Thyroid gland (tissue), 4 donors: ENCODE measurements around the gene UBE2R2. TPM values are rescaled to one million over a fixed set of nuclear protein-coding genes. Genes with fewer than 3 reads are reported as not detected.
A peak's percentile ranks its signal among the peaks of the same experiment; 100 is the strongest.
"Not testable (repeated sequence)": the region's sequence is repeated elsewhere in the genome, so short reads cannot be mapped to it uniquely, and the experiment has no call there.

Experiments
- DNase-seq, 2 donors: peaks; one replicate each; pipeline ENCODE4 v3.0.0-alpha.2; 2019
- H3K27ac ChIP-seq, 3 donors: fragments of 200-600 bp; sonication (generic); 1 replicate in 2 of 3; 2 replicates in 1 of 3; pipeline ENCODE4 v1.5.1; 2016 to 2019; ENCODE audit warnings: mild to moderate bottlenecking in 1 of 3, moderate library complexity in 1 of 3
- H3K27me3 ChIP-seq: fragments of 200-600 bp; sonication (generic); one replicate; pipeline ENCODE4 v1.5.1; 2019
- H3K36me3 ChIP-seq, 2 donors: fragments of 200-600 bp; sonication (generic); one replicate each; pipeline ENCODE4 v1.5.1; 2016 to 2019
- H3K4me1 ChIP-seq, 2 donors: fragments of 200-600 bp; sonication (generic); one replicate each; pipeline ENCODE4 v1.5.1; 2017 to 2019
- H3K4me3 ChIP-seq, 3 donors: fragments of 200-600 bp; sonication (generic); replicated peaks in 1 of 3; 1 replicate in 2 of 3; 2 replicates in 1 of 3; pipeline ENCODE4 v1.5.1; 2016; ENCODE audit warnings: mild to moderate bottlenecking in 1 of 3
- H3K9me3 ChIP-seq: fragments of 200-600 bp; sonication (generic); one replicate; pipeline ENCODE4 v1.5.1; 2017
- POLR2A ChIP-seq, 2 donors: fragments of 450-650 bp; IDR thresholded peaks; one replicate each; pipeline ENCODE4 v1.6.1; 2017; ENCODE audit warnings: antibody characterized with exemption in 2 of 2, mild to moderate bottlenecking in 2 of 2, moderate library complexity in 1 of 2
- WGBS, 2 donors: methylation state at CpG; one replicate each; pipeline ENCODE4 v1.1.5; 2017; 5-methylcytosine and 5-hydroxymethylcytosine counted together
- intact Hi-C: fragments of 100-400 bp; cut with DNase I; formaldehyde crosslinking; loops from one replicate; pipeline ENCODE4 v1.15.1; 2023
- total RNA-seq, 4 donors: library from RNA; depleted of rRNA; stranded (reverse); fragments of >200 nt; gene quantifications; one replicate each; pipeline ENCODE4 v1.2.3, GENCODE V29; 2016
- TF ChIP-seq, protein P1 (sequence below), 6 experiments: fragments of 200-600 bp in 3 of 6; fragments of 450-650 bp in 3 of 6; sonication (generic) in 3 of 6; IDR thresholded peaks; one replicate each; pipeline ENCODE4 v1.5.1; 2016 to 2019; ENCODE audit warnings: antibody characterized with exemption in 6 of 6, mild to moderate bottlenecking in 2 of 6, inconsistent platforms in 1 of 6, moderate library complexity in 1 of 6

The UBE2R2 gene
- total RNA-seq, 4 donors from 2014 or later: 22.8 to 31.4 (median 25.8) TPM

DNA sequence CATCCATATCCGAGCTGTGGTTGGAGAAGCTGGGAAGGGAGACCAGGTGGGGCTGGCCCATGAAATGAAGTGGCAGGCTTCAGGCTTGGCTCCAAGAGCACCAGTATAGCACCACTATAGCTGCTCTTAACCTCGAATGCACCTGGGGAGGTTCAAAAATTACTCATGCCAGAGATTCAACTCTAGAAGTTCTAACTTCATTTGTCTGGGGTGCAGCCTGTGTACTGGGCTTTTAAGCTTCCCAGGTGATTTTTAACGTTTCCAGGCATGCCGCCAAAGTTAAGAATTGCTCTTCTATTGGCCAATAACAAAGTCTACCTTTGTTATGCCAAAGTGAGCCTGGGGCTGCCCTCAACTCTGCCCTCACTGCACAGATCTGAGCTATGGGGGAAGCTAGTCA is 21.1 kb upstream of the UBE2R2 start:
- WGBS, 2 donors: 33 to 38% methylated on average over 4 of the region's 4 CpGs
- Histone ChIP-seq H3K4me1 (peaks cover 0 to 21% of the 10 kb centered on the region in 2 donors), H3K27ac (peak overlapping the region in 2 of 3 donors; percentile 16 to 48), H3K36me3 (no peaks in the 10 kb centered on the region), H3K9me3 (no peaks in the 10 kb centered on the region), H3K4me3 (no peak overlapping the region), H3K27me3 (no peaks in the 10 kb centered on the region)
- intact Hi-C loops: no loop called here
- TF ChIP-seq, protein P1, sequence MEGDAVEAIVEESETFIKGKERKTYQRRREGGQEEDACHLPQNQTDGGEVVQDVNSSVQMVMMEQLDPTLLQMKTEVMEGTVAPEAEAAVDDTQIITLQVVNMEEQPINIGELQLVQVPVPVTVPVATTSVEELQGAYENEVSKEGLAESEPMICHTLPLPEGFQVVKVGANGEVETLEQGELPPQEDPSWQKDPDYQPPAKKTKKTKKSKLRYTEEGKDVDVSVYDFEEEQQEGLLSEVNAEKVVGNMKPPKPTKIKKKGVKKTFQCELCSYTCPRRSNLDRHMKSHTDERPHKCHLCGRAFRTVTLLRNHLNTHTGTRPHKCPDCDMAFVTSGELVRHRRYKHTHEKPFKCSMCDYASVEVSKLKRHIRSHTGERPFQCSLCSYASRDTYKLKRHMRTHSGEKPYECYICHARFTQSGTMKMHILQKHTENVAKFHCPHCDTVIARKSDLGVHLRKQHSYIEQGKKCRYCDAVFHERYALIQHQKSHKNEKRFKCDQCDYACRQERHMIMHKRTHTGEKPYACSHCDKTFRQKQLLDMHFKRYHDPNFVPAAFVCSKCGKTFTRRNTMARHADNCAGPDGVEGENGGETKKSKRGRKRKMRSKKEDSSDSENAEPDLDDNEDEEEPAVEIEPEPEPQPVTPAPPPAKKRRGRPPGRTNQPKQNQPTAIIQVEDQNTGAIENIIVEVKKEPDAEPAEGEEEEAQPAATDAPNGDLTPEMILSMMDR (IDR thresholded peaks at IDR 0.05): no peak
- no peak for TF ChIP-seq POLR2A (IDR thresholded peaks at IDR 0.05)
- peak; percentile 78 to 83 for DNase-seq

DNA sequence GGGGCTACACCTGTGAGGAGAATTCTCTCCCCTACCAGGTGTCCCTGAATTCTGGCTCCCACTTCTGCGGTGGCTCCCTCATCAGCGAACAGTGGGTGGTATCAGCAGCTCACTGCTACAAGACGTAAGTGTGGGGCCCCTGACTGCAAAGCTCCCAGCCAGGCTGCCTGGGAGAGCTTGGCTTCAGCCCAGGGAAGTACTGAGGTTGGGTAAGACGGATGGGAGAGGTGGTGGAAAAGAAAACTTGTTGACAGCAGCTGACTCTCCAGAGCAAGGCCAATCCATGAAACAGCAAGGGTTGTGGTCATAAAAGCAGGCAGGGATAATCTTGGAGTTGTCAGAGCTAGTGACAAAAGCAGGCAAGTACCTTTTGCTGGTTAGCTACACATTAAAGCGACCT is 20.3 kb upstream of the UBE2R2 start:
- H3K27ac ChIP-seq, intact Hi-C loops, H3K9me3 ChIP-seq, H3K27me3 ChIP-seq, H3K4me3 ChIP-seq, H3K36me3 ChIP-seq: not testable (repeated sequence)
- peak in 1 of 2 donors; percentile 35 for DNase-seq
- WGBS, 2 donors: 59 to 60% methylated on average over 5 of the region's 5 CpGs
- H3K4me1 ChIP-seq: peaks cover 0 to 22% of the 10 kb centered on the region in 2 donors

DNA sequence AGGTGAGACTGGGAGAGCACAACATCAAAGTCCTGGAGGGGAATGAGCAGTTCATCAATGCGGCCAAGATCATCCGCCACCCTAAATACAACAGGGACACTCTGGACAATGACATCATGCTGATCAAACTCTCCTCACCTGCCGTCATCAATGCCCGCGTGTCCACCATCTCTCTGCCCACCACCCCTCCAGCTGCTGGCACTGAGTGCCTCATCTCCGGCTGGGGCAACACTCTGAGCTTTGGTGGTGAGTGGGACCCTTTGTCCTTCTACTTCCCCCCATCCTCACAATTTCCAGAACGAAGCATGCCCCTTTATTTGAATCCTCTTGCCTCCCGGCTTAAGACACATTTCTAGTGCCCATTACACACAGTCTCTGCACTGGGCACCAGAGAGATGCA is 19.1 kb upstream of the UBE2R2 start:
- intact Hi-C loops: no loop called here
- no peak for TF ChIP-seq POLR2A (IDR thresholded peaks at IDR 0.05)
- TF ChIP-seq, protein P1 (IDR thresholded peaks at IDR 0.05): no peak
- no peaks in the 10 kb centered on the region for H3K27me3 ChIP-seq
- no peak for DNase-seq
- no peaks in the 10 kb centered on the region for H3K36me3 ChIP-seq
- no peaks in the 10 kb centered on the region for H3K9me3 ChIP-seq
- no peak overlapping the region for H3K4me3 ChIP-seq
- 91 to 97% methylated on average over 8 of the region's 8 CpGs for WGBS, 2 donors
- H3K27ac ChIP-seq: no peak overlapping the region
- peaks cover 0 to 22% of the 10 kb centered on the region in 2 donors for H3K4me1 ChIP-seq

DNA sequence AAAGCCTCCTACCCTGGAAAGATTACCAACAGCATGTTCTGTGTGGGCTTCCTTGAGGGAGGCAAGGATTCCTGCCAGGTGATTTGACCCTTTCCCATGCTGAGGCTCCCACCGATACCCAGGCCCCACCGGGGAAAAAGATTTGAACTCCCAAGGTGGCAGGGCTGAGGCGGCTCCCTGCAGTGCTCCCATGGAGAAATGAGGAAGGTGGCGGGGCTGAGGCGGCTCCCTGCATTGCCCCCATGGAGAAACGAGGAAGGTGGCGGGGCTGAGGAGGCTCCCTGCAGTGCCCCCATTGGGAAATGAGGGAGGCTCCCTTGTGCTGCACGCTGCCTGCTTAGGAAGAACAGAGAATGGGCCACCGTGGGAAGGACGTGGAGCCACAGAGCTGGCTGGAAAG is 18.4 kb upstream of the UBE2R2 start:
- 87 to 91% methylated on average over 10 of the region's 10 CpGs for WGBS, 2 donors
- H3K27me3 ChIP-seq: no peaks in the 10 kb centered on the region
- intact Hi-C loops: no loop called here
- DNase-seq: no peak
- no peaks in the 10 kb centered on the region for H3K36me3 ChIP-seq
- peaks cover 0 to 22% of the 10 kb centered on the region in 2 donors for H3K4me1 ChIP-seq
- H3K9me3 ChIP-seq: no peaks in the 10 kb centered on the region
- H3K4me3 ChIP-seq: no peak overlapping the region
- TF ChIP-seq POLR2A (IDR thresholded peaks at IDR 0.05): no peak
- TF ChIP-seq, protein P1 (IDR thresholded peaks at IDR 0.05): no peak
- no peak overlapping the region for H3K27ac ChIP-seq

DNA sequence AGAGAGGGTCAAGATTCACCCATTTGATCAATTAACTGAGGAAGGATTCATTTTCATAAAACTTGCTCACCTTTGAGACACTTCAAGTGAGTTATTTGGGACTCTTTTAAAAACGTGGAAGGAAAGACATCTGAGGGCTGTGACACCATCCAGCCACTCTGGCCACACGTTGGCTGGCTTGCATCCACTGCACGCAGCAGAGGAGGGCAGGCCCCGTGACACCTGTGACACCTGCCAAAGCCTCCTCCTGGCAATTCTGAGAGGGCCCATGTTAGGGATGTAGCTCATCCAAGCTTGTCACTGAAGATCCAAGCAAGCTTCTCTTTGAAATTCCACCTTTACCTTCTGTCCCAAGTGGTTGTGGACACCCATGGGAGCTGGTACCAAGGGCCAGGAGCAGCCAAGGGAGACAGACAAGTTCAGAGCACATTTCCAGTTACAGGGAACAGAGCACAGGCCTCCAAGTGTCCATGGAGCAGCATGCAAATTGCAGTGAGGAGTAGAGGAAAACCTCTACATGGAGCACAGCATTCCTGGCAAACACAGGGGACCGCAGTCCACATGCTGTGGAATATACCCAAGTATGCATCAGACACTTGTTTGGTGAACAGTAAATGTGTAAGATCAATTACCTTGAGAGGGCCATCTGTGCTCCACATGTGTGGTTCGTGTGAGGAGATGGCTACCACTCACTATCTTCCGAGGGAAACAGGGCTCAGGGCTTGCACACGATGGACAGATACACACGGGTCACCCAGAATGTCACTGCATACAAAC is 16.8 kb upstream of the UBE2R2 start:
- intact Hi-C loops: no loop called here
- 71 to 84% methylated on average over 9 of the region's 9 CpGs for WGBS, 2 donors
- no peak for TF ChIP-seq POLR2A (IDR thresholded peaks at IDR 0.05)

DNA sequence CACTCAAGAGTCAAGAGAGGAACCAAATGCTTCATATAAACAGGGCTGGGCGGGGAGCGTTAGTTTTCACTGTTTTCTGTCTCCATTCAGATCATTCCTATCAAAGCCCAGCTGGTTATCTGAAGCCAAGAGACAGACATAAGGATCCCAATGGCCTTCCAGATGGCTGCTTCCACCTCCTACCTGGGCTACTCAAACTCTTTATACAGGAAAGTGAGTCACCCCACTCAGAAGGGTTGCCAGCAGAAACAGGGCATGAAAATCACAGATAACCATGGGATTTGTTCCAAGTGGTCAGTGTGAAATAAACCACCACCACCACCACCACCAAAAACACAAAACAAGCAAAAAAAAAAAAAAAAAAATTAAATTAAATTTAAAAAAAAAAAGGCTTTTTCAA is 16.1 kb upstream of the UBE2R2 start:
- Histone ChIP-seq H3K9me3 (no peaks in the 10 kb centered on the region), H3K4me3 (no peak overlapping the region), H3K4me1 (peaks cover 0 to 11% of the 10 kb centered on the region in 2 donors), H3K27ac (no peak overlapping the region), H3K27me3 (no peaks in the 10 kb centered on the region), H3K36me3 (no peaks in the 10 kb centered on the region)
- peak; percentile 55 to 60 for DNase-seq
- WGBS, 2 donors: 52 to 54% methylated on average over 2 of the region's 2 CpGs
- intact Hi-C loops: no loop called here
- no peak for TF ChIP-seq POLR2A (IDR thresholded peaks at IDR 0.05)
- TF ChIP-seq, protein P1 (IDR thresholded peaks at IDR 0.05): no peak

More for the DNA sequence above, 16.8 kb upstream of the UBE2R2 start:
- no peaks in the 10 kb centered on the region for H3K36me3 ChIP-seq
- H3K4me1 ChIP-seq: peaks cover 0 to 19% of the 10 kb centered on the region in 2 donors
- no peak overlapping the region for H3K4me3 ChIP-seq
- peak in 1 of 2 donors; percentile 15 for DNase-seq
- H3K27me3 ChIP-seq: no peaks in the 10 kb centered on the region
- no peak overlapping the region for H3K27ac ChIP-seq
- H3K9me3 ChIP-seq: no peaks in the 10 kb centered on the region

DNA sequence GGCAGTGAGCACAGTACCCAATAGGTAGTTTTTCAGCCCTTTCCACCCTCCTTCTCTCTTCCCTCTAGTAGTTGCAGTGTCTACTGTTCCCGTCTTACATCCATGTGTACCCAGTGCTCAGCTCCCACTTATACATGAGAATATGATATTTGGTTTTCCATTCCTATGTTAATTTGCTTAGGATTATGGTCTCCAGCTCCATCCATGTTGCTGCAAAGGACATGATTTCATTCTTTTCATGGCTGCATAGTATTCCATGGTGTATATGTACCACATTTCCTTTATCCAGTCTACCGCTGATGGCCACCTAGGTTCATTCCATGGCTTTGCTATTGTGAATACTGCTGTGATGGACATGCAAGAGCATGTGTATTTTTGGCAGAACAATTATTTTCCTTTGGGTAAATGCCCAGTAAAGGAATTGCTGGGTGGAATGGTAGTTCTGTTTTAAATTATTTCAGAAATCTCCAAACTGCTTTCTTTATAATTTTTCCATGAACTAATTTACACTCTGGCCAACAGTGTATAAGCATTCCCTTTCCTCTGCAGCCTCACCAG is 14.9 kb upstream of the UBE2R2 start:
- H3K9me3 ChIP-seq, intact Hi-C loops, H3K36me3 ChIP-seq, H3K27me3 ChIP-seq, H3K27ac ChIP-seq, DNase-seq, H3K4me1 ChIP-seq, H3K4me3 ChIP-seq: not testable (repeated sequence)
- WGBS, 2 donors: 94 to 96% methylated on average over 2 of the region's 2 CpGs

DNA sequence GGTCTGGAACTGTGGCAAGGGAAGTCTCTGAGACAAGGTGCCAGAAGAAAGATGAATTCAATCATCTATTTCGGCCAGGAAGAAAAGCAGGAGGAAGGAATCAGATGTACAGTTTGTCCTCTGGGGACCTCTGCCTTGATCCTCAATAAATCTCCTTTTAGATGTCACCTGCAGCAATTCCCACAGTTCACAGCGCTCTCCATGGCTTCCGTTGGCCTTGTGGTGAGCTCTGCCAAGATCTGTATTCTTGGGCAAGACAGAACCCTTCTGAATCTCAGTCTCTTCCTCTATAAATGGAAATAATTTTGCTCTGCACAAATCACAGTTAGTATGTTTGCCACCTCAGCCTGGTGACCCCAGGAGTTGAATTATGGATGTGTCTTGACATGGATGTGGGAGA is 12.8 kb upstream of the UBE2R2 start:
- H3K36me3 ChIP-seq, H3K27ac ChIP-seq, intact Hi-C loops, H3K9me3 ChIP-seq, H3K4me3 ChIP-seq, H3K4me1 ChIP-seq, H3K27me3 ChIP-seq, DNase-seq: not testable (repeated sequence)
- 86 to 90% methylated on average over 3 of the region's 3 CpGs for WGBS, 2 donors

DNA sequence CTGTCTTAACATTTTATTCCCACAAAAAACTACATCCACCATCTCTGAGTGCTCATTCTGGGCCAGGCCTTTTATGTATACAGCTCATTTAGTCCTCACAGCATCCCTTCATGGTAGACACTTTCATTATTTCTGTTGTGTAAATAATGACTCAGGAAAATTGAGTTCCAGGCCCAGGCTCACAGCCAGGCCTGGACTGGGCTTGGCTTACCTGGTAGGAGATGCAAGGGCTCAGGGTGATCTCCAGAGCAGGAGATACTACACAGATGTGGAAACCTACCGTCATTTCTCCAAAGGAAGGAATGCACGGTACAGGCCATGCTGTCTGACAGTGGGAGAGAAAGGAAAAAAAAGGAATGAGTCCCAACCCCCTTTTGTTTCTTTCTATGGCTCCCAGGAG is 9.8 kb upstream of the UBE2R2 start:
- DNase-seq: peak in 1 of 2 donors; percentile 53
- intact Hi-C loops, H3K27me3 ChIP-seq, H3K36me3 ChIP-seq, H3K27ac ChIP-seq, H3K4me3 ChIP-seq, H3K9me3 ChIP-seq, H3K4me1 ChIP-seq: not testable (repeated sequence)
- 83 to 94% methylated on average over 2 of the region's 2 CpGs for WGBS, 2 donors
